ENCODE data around the gene TNFSF13. TPM values are rescaled to one million over a fixed set of nuclear protein-coding genes. Genes with fewer than 3 reads are reported as not detected.

The TNFSF13 gene
- total and polyA plus RNA-seq, 2 of the 8 experiments (the other 6 are each of a cell fraction or from before 2014, with no cell fraction given), result 2.1 to 2.6 TPM

- H3K9ac ChIP-seq (replicated peaks in 1 of 4; ENCODE audit: extremely low read depth in 1 of 4, low read depth in 3 of 4, low read length in 3 of 4), result no peak overlapping the region
- ChIA-PET CTCF (ENCODE audit: partially characterized antibody) (interaction anchor here (0.6 to 4.5 kb wide), 8 partner anchors 8 to 103 kb away, joined by 3 to 33 read pairs (median 4); partner anchors contain the start of gene SENP3), POLR2A (ENCODE audit: partially characterized antibody) (interaction anchor here (0.7 to 37.5 kb wide), 10 partner anchors 7 to 336 kb away, joined by 3 to 1144 read pairs (median 5); partner anchors contain the start of genes CD68, DVL2, MPDU1 and POLR2A)
- no peak overlapping the region for H3K18ac ChIP-seq (ENCODE audit: extremely low read depth, low read length)
- no peak overlapping the region for H2AFZ ChIP-seq (ENCODE audit: low read length)
- WGBS, 2 experiments (ENCODE audit: extremely low coverage in 1 of 2, insufficient coverage in 1 of 2, insufficient read length in 1 of 2, insufficient replicate concordance in 2 of 2, low coverage in 1 of 2, low lambda C conversion rate in 2 of 2, missing lambda C conversion rate in 1 of 2), result 94% methylated on average over 10 of the region's 10 CpGs; no CpG with 5 or more reads in 1 of the 2 experiments
- no peaks in the 10 kb centered on the region for H3K9me3 ChIP-seq (ENCODE audit: insufficient read depth in 2 of 2, low read depth in 1 of 2, low read length in 1 of 2)
- peaks cover 29 to 67% (median 51%) of the 10 kb centered on the region in 4 experiments for H3K36me3 ChIP-seq (ENCODE audit: control insufficient read depth in 2 of 4, insufficient read depth in 4 of 4, low read length in 3 of 4)
- no peak overlapping the region for H2AK5ac ChIP-seq (ENCODE audit: low read depth, low read length)
- TF ChIP-seq RNF2 (IDR thresholded peaks at IDR 0.05; ENCODE audit: borderline replicate concordance, low read depth, low read length, missing control alignments, poor library complexity, severe bottlenecking) (no peak), POLR2A (IDR thresholded peaks at IDR 0.05; ENCODE audit: control extremely low read depth in 1 of 2, low read depth in 2 of 2, low read length in 2 of 2) (0 out of 3 replicates have a peak, but pooled peaks of 1 of the 2 experiments have one; percentile 4)
- H3K4ac ChIP-seq (replicated peaks; ENCODE audit: insufficient read length, low read depth, low read length), result no peak overlapping the region
- H3K4me2 ChIP-seq (ENCODE audit: insufficient read depth in 1 of 2, low read depth in 2 of 2, low read length in 2 of 2), result no peak overlapping the region
- H3K79me1 ChIP-seq (ENCODE audit: low read depth, low read length), result peaks cover 6% of the 10 kb centered on the region
- H2BK15ac ChIP-seq (ENCODE audit: low read length), result no peak overlapping the region
- DNase-seq (ENCODE audit: low read depth in 1 of 2, low spot score in 2 of 2), result no peak
- no peak for FAIRE-seq
- H4K91ac ChIP-seq (replicated peaks; ENCODE audit: insufficient read length, low read length), result no peak overlapping the region
- no peak overlapping the region for H2BK20ac ChIP-seq (ENCODE audit: low read length)
- H4K8ac ChIP-seq (ENCODE audit: extremely low read depth, insufficient read depth, low read length), result no peak overlapping the region
- H3K79me2 ChIP-seq (ENCODE audit: control insufficient read depth in 1 of 2, insufficient read depth in 2 of 2, low read length in 2 of 2), result peaks cover 20 to 28% of the 10 kb centered on the region in 2 experiments
- no peak overlapping the region for H3K23ac ChIP-seq (ENCODE audit: insufficient read length)
- H3K56ac ChIP-seq (replicated peaks; ENCODE audit: insufficient read length, low read depth, low read length), result no peak overlapping the region
- no peak overlapping the region for H2BK5ac ChIP-seq (ENCODE audit: low read depth, low read length)
- H2BK12ac ChIP-seq (ENCODE audit: low read depth, low read length), result no peak overlapping the region
- H3K4me1 ChIP-seq (replicated peaks in 1 of 4; ENCODE audit: control insufficient read depth in 3 of 4, insufficient read depth in 4 of 4, low read length in 3 of 4), result peaks cover 4 to 8% (median 6%) of the 10 kb centered on the region in 4 experiments
- peaks cover 14 to 20% of the 10 kb centered on the region in 2 experiments for H4K20me1 ChIP-seq (replicated peaks in 1 of 2; ENCODE audit: control insufficient read depth in 1 of 2, insufficient read depth in 2 of 2, low read length in 2 of 2)
- no peak overlapping the region for H3K27ac ChIP-seq (ENCODE audit: low read depth, low read length)
- no peak overlapping the region for H3K4me3 ChIP-seq (ENCODE audit: extremely low read depth in 1 of 4, insufficient read depth in 2 of 4, low read depth in 3 of 4, low read length in 4 of 4)
- peaks cover 4% of the 10 kb centered on the region for H3K23me2 ChIP-seq (ENCODE audit: low read depth, low read length)
- no peak overlapping the region for H2BK120ac ChIP-seq (replicated peaks; ENCODE audit: low read depth, low read length)
- no peak overlapping the region for H4K5ac ChIP-seq (ENCODE audit: insufficient read length, low read depth, low read length)
- no peaks in the 10 kb centered on the region for H3K27me3 ChIP-seq (replicated peaks in 1 of 4; ENCODE audit: control insufficient read depth in 3 of 4, extremely low read depth in 1 of 4, insufficient read depth in 3 of 4, low read length in 3 of 4)
- no peak overlapping the region for H3K14ac ChIP-seq (ENCODE audit: insufficient read length)
Measured at GRCh38 chr17:7570351-7570750, 11.8 kb downstream of the TNFSF13 start.

Data from H1 (cell line).